ENCODE measurements around the gene EN2.

EN2 gene

DNA sequence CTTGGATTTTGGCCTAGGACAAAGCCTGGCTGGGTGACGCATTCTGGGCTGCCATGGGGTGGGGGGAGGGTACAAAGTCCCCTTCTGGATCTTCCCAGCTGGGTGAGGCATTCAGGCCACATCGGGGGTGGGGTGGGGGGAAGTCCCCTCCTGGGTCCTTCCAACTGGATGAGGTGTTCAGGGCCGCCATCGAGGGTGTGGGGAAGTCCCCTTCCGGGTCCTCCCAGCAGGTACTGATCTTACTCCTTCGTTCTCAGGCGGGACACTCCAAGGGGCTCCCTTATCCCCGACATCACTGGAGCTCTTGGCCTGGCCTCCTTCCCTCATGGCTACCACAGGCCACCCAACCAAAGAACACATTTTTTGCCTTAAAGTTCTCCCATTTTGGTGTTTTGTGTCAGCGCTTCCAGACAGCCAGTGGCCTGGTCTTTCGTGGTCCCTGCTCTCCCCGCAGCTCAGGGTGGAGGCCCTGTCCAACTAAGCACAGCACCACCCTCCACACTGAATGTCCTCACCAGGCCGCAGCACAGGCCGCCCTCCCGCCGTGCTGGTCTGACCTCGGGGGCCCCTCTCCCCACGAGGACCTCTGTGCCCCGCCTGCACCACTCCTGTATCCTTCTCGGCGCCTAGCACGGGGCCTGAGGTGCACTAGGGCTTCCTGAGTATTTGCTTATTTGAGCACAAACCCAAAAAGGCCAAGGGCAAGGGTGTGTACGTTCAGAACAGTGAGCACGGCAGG is 38.5 kb downstream of the EN2 start:
- DNase-seq = no peak
- no peak for ATAC-seq (ENCODE audit: insufficient read depth, low read depth)
- Histone ChIP-seq H3K4me3 (ENCODE audit: low read depth in 1 of 2, low read length in 2 of 2) (no peak overlapping the region), H3K9ac (ENCODE audit: low read depth, low read length) (no peak overlapping the region), H3K4me1 (ENCODE audit: insufficient read depth, low read length) (no peaks in the 10 kb centered on the region), H3K79me2 (ENCODE audit: insufficient read depth, low read length) (no peaks in the 10 kb centered on the region), H4K20me1 (ENCODE audit: insufficient read depth, low read length) (0 out of 2 replicates have a peak, but pooled peaks cover 2% of the 10 kb centered on the region), H3K27me3 (ENCODE audit: insufficient read depth, low read length, poor library complexity) (peaks cover 19% of the 10 kb centered on the region), H3K27ac (ENCODE audit: low read length) (no peak overlapping the region), H2AFZ (ENCODE audit: low read depth, low read length) (no peak overlapping the region), H3K9me3 (ENCODE audit: insufficient read depth, low read length, severe bottlenecking) (no peaks in the 10 kb centered on the region), H3K36me3 (ENCODE audit: insufficient read depth, low read length) (no peaks in the 10 kb centered on the region), H3K4me2 (ENCODE audit: insufficient read depth, low read length) (no peak overlapping the region)
- no peak for TF ChIP-seq EZH2 (IDR thresholded peaks at IDR 0.05; ENCODE audit: borderline replicate concordance, low read depth, low read length, severe bottlenecking)
- TF ChIP-seq, protein P1, sequence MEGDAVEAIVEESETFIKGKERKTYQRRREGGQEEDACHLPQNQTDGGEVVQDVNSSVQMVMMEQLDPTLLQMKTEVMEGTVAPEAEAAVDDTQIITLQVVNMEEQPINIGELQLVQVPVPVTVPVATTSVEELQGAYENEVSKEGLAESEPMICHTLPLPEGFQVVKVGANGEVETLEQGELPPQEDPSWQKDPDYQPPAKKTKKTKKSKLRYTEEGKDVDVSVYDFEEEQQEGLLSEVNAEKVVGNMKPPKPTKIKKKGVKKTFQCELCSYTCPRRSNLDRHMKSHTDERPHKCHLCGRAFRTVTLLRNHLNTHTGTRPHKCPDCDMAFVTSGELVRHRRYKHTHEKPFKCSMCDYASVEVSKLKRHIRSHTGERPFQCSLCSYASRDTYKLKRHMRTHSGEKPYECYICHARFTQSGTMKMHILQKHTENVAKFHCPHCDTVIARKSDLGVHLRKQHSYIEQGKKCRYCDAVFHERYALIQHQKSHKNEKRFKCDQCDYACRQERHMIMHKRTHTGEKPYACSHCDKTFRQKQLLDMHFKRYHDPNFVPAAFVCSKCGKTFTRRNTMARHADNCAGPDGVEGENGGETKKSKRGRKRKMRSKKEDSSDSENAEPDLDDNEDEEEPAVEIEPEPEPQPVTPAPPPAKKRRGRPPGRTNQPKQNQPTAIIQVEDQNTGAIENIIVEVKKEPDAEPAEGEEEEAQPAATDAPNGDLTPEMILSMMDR (IDR thresholded peaks at IDR 0.05; ENCODE audit: borderline replicate concordance, extremely low read depth, low read length, poor library complexity, severe bottlenecking) = no peak

DNA sequence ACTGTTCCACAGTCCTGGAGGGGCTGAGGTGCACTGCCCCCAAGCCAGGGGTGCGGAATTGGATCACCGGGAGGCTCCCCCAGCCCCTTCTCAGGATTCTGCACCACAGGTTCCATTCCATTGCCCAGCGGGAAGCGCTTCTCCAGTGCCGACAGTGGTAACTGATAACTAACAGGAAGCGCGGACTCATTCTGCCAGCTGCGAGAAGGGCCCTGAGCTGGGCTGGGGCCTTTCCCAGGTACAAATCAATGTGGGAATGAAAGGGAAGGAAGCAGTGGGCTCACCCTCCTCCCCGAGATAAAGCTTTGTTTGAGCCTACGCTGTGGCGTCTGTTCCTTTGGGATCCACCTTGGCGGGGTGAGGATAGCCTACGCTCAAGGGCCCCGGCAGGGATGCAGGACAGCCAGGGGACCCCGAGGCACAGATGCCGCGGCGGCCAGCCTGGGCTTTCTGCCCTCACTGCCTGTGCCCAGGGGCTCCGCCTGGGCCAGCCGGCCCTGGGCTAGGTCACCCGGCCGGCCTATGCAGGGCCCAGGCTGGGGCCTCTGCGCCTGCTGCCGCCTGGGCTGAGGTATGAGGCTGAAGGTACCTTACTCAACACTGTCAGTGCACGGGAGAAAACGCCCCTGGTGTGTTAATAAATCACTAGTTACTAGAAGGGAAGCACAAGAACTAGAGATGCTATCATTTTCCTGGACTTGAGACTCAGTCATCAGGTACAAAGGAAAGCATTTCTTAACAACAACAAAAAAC is 39.4 kb downstream of the EN2 start:
- Histone ChIP-seq H3K79me2 (ENCODE audit: insufficient read depth, low read length) (no peaks in the 10 kb centered on the region), H3K9ac (ENCODE audit: low read depth, low read length) (no peak overlapping the region), H3K9me3 (ENCODE audit: insufficient read depth, low read length, severe bottlenecking) (no peaks in the 10 kb centered on the region), H3K36me3 (ENCODE audit: insufficient read depth, low read length) (no peaks in the 10 kb centered on the region), H3K4me3 (ENCODE audit: low read depth in 1 of 2, low read length in 2 of 2) (no peak overlapping the region), H4K20me1 (ENCODE audit: insufficient read depth, low read length) (no peaks in the 10 kb centered on the region), H3K27ac (ENCODE audit: low read length) (no peak overlapping the region), H3K4me2 (ENCODE audit: insufficient read depth, low read length) (no peak overlapping the region), H3K27me3 (ENCODE audit: insufficient read depth, low read length, poor library complexity) (peaks cover 17% of the 10 kb centered on the region), H3K4me1 (ENCODE audit: insufficient read depth, low read length) (no peaks in the 10 kb centered on the region), H2AFZ (ENCODE audit: low read depth, low read length) (no peak overlapping the region)
- ATAC-seq (ENCODE audit: insufficient read depth, low read depth) (no peak), DNase-seq (no peak)
- TF ChIP-seq, protein P1 (IDR thresholded peaks at IDR 0.05; ENCODE audit: borderline replicate concordance, extremely low read depth, low read length, poor library complexity, severe bottlenecking) = no peak
- TF ChIP-seq EZH2 (IDR thresholded peaks at IDR 0.05; ENCODE audit: borderline replicate concordance, low read depth, low read length, severe bottlenecking) = no peak

DNA sequence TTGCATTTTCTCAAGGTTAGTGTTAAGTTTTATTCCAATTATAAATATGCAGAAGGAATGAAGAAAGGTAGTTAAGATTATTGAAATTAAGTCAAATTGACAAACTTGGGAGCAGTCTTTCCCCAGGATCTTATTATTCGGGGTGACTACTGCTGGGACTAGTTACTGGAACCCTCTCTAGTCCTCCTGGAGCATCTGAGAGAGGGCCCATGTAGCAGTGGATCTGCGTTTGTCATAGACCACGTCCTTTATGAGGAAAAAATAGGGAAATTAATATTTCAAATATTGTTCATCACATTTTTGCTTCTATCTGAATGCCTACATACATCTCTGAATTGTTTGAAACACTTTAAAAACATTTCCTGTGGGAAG is 47.5 kb downstream of the EN2 start:
- peaks cover 53% of the 10 kb centered on the region for H3K27me3 ChIP-seq (ENCODE audit: insufficient read depth, low read length, poor library complexity)
- no peak for ATAC-seq (ENCODE audit: insufficient read depth, low read depth)

More for the DNA sequence above, 47.5 kb downstream of the EN2 start:
- Histone ChIP-seq H3K27ac (ENCODE audit: low read length) (no peak overlapping the region), H3K79me2 (ENCODE audit: insufficient read depth, low read length) (no peaks in the 10 kb centered on the region), H4K20me1 (ENCODE audit: insufficient read depth, low read length) (no peaks in the 10 kb centered on the region), H2AFZ (ENCODE audit: low read depth, low read length) (no peak overlapping the region), H3K36me3 (ENCODE audit: insufficient read depth, low read length) (no peaks in the 10 kb centered on the region), H3K4me2 (ENCODE audit: insufficient read depth, low read length) (no peak overlapping the region), H3K4me1 (ENCODE audit: insufficient read depth, low read length) (no peaks in the 10 kb centered on the region; the same call in 1 of the 2 replicates), H3K4me3 (ENCODE audit: low read depth in 1 of 2, low read length in 2 of 2) (no peak overlapping the region), H3K9ac (ENCODE audit: low read depth, low read length) (no peak overlapping the region), H3K9me3 (ENCODE audit: insufficient read depth, low read length, severe bottlenecking) (no peaks in the 10 kb centered on the region)
- DNase-seq = no peak
- no peak for TF ChIP-seq EZH2 (IDR thresholded peaks at IDR 0.05; ENCODE audit: borderline replicate concordance, low read depth, low read length, severe bottlenecking)
- TF ChIP-seq, protein P1 (IDR thresholded peaks at IDR 0.05; ENCODE audit: borderline replicate concordance, extremely low read depth, low read length, poor library complexity, severe bottlenecking) = no peak

All from DND-41 (cell line).